ENCODE results near the gene FRMD4A.

GRCh38 chr10:14378387-14378960 lies 47.8 kb upstream of the FRMD4A start:
- TF ChIP-seq USF1 (IDR thresholded peaks at IDR 0.05) (0 out of 2 replicates have a peak, but pooled peaks have one; percentile 21), TAF1 (IDR thresholded peaks at IDR 0.05; ENCODE audit: low read depth) (no peak), REST (IDR thresholded peaks at IDR 0.05; ENCODE audit: low read depth) (no peak), ZBTB7A (IDR thresholded peaks at IDR 0.05; ENCODE audit: low read depth) (no peak), RAD21 (IDR thresholded peaks at IDR 0.05; ENCODE audit: low read depth) (no peak), CREB1 (IDR thresholded peaks at IDR 0.05; ENCODE audit: low read depth) (no peak), MAX (IDR thresholded peaks at IDR 0.05) (no peak), EGR1 (IDR thresholded peaks at IDR 0.05) (no peak), EP300 (IDR thresholded peaks at IDR 0.05; ENCODE audit: borderline replicate concordance) (no peak)

Data from Ishikawa (cell line).